Gastrocnemius medialis (tissue), 4 donors: ENCODE data around the gene FNDC3A.

ENCODE experiments used
- CTCF ChIP-seq, 5 experiments: fragments of 450-650 bp in 3 of 5; fragments of 200-600 bp in 2 of 5; sonication (generic) in 2 of 5; IDR thresholded peaks in 4 of 5; conservative IDR thresholded peaks in 1 of 5; 1 replicate in 4 of 5; 2 replicates in 1 of 5; pipeline ENCODE4 v1.5.1; 2016 to 2019; ENCODE audit warnings: antibody characterized with exemption in 5 of 5, mild to moderate bottlenecking in 3 of 5, moderate library complexity in 3 of 5
- POLR2A ChIP-seq, 2 donors: fragments of 450-650 bp; IDR thresholded peaks; one replicate each; pipeline ENCODE4 v1.6.1; 2017; ENCODE audit warnings: antibody characterized with exemption in 2 of 2, mild to moderate bottlenecking in 2 of 2, moderate library complexity in 2 of 2

DNA sequence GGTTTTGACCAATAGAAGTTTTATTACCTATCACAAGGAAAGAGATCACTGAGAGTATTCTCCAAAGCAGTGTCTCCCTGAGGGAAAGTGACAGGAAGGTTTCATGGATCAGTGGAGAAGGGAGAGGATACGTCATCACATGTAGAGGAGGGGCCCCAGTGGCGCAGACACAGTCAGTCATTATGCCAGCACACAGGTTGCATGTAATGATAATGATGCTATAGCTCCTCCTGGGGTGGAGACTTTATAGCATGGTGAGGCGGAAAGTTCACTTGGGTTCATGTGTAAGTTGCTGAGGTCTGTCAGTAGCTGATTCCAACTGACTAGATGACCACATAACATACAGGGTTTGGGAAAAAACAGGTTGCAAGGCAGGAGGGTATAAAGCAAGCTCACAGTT, 88.8 kb downstream of the FNDC3A start:
- TF ChIP-seq POLR2A (IDR thresholded peaks at IDR 0.05) (no peak), CTCF (IDR thresholded peaks at IDR 0.05 in 4 of 5, conservative IDR thresholded peaks at IDR 0.05 in 1 of 5) (no peak)
